GM19452 (cell line): ENCODE measurements around the gene CREB3L2.
"Not testable (repeated sequence)": the region's sequence is repeated elsewhere in the genome, so short reads cannot be mapped to it uniquely, and the experiment has no call there.

Experiments used
- ATAC-seq: cut with Tn5 transposase; IDR thresholded peaks from one replicate; pipeline ENCODE4 v1.9.1; 2021; ENCODE audit not compliant: unreplicated experiment

CREB3L2 gene

DNA sequence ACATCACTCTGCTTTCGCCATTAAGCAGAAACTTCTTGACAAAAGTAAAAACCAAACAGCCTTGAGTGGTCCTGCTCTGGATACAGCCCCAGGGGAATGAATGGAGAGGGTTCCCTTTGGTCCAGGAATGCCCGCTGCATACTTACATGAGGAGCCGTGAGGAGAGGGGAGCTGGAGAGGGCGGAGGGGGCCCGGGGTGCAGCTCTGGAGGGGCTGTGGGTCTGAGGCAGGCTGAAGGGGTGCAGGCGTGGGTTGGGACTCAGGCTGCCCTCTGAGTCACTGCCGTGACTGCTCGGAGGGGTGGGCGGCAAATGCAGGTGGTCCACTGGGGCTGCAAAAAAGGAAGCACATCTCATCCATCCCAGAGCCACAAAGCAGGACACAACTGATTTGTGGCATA lies 93.8 kb downstream of the CREB3L2 start:
- ATAC-seq, result no peak

DNA sequence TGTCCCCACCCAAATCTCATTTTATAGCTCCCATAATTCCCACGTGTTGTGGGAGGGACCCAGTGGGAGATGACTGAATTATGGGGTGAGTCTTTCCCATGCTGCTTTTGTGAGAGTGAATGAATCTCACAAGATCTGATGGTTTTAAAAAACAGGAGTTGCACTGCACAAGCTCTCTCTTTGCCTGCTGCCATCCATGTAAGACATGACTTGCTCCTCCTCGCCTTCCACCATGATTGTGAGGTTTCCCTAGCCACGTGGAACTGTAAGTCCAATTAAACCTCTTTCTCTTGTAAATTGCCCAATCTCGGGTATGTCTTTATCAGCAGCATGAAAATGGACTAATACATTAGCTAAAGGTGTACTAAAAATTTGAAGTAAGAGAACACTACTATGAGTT lies 95.2 kb downstream of the CREB3L2 start:
- ATAC-seq, result not testable (repeated sequence)

DNA sequence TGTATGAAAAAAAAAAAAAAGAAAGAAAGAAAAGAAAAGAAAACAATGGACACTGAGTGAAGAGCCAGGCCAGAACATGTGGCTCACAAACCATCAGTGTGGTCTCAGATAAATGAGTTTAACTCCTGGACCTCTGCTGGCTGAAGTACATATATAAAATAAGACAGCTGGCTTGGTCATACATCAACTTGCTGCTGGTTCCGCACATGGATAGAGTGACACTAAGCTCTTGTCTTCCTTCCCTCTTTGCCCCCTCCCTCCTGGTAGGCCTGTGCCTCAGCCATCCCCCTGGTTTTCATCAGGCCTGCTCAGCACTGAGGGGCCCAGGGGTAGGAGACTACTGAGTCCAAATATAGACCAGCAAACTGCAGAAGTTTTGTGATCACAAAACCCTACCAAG lies 97.1 kb downstream of the CREB3L2 start:
- no peak for ATAC-seq

DNA sequence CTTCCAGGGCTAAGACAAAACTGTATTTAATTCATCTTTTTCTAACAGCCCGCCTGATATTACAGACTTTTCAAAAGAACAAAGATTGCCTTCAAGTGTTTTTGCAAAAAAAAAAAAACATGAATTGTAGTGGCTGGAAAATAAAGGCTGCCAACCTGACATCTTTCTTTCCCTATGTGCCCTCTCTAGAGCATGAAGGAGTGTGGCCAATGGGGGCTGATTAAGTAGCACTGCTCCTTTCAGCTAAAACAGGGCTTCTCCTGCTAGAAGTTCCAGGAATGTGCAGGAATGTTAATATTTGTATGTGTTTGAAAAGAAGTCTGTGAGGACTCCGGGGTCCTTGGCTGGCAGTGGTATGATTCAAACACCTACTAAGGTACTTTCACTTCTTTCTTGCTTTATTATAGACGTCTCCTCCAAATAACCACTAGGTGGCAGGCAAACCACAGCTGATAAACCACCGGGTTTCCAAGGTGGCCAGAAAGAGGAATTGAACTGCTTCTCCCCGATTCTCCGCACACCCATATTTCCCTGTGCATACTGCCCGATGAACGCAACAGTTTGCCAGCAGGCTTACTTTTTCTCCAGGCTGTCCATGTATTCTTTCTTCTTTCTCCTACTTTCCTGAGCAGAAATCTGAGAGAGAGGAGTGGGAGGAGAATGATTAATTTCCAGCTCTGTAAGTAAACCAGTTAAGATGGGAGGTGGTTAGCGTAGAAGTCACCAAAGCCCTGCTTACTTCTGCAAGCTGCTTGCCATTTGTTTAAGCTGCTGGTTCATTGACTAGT lies 98.3 kb downstream of the CREB3L2 start:
- ATAC-seq, result peak; percentile 58

DNA sequence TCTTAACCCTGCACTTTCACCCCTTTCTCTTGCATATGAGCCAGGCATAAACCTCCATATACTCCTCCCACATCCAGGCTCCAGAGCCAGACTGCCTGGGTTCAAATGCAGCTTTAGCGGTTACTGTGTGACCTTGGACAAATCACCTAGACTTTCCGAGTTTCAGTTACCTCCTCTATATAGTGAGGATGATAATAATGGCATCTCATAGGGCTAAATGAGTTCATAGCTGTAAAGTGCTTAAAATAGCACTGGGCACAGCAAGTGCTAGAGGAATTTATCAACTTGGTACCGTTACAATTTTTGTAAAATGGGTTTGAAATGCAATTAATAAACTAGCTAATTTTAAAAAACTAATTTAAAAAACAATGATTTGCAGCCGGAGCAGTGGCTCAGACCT lies 101.7 kb downstream of the CREB3L2 start:
- no peak for ATAC-seq

DNA sequence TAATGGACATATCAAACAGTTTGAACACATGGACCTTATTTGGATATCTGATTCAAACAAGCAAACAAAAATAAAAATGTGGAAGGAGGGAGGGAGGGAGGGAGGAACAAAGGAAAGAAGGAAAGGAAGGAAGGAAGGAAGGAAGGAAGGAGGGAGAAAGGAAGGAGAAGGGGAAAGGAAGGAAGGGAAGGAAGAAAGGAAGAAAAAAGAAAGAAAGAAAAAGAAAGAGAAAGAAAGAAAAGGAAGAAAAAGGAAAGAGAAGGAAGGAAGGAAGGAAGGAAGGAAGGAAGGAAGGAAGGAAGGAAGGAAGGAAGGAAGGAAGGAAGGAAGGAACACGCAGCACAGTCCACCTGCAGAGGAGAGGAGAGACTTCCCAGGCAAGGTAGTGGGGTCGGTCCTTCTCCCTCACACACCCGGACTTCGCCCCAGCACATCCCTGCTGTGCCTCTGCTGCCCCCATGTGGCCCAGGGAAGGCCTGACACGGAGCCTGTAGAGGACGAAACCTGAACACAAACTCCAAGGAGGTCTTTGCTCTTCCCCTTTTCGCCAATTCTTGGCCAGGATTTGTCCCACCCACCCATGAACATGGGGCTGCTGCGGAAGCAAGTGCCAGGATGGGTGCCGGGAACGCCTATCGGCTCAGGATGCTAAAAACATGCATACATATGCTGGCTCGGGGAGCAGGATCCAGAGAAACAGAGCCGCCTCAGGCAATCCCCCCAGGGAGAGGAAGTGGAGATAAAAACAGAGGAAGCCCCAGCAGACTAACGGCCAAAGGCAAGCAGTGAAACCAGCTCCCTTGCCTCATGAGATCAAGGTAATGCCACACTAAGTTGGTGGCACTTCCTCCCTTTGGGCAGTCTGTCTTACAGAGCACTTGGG lies 102.8 kb downstream of the CREB3L2 start:
- peak; percentile 63 for ATAC-seq

DNA sequence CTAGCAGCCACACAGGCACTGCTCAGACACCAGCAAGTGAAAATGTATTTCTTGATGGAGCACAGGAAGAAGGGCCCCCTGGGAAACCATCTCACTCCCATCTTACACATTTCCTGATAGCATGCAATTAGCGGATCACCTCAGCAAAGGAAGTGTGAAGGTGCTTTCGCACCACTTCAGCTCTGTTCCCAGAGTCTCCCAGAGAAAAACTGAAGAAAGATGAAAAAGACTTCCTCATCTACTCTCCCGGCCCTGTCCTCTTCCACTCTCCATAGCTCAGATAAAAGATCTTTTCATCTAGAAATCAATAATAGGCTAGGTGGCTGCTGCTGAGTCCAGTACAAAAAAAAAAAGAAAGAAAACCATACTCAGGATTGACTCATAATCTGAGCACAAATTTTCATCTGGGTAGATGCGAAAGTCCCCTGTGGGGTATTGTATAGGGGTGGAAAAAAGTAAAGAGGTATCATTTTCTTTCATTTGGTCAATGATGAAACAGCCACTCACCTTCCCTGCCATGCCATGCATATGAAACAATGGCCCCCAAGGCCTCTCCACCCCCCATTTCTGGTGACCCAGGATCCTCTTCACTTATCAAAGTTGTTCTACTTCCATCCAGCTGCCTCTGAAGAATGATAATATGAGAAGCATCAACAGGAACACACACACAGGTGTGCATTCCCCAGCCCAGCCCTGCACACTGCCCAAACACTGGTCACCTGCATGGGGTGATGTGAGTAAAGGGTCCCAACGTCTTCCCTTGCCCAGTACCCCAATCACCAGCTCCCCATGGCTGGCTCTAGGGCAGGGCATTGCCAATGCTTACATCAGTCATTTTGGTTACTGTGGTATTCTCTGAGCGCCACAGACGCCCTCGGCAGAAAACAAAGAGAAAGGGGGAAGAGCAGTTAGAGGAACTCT lies 106.3 kb downstream of the CREB3L2 start:
- ATAC-seq, result peak; percentile 80

DNA sequence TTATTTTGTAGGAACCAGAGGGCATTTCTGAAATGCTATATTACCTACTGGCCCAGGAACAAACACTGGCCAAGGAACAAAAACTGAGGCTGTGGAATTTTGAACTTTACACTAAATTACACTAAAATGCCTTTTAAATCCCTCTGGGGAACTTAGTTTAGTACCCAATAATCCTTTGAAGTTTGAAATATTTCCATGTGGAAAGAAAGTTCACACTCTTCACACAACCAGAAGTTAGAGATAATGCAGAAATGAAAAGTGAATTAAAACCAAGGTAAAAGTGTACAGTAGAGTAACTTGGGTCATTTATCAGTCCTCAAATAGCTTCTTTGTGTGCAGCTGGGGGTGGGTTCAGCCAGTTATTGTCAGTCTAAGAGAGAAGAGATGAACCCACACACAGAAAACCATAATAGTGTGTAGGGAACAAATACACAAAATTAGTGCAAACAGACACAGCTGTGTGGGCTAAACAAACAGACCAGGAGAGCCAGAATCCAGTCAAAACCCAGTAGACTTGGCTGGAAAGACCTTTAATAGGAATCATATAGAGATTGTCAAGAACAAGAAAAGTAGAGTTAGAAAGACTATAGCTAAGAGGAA lies 108.6 kb downstream of the CREB3L2 start:
- ATAC-seq, result no peak

DNA sequence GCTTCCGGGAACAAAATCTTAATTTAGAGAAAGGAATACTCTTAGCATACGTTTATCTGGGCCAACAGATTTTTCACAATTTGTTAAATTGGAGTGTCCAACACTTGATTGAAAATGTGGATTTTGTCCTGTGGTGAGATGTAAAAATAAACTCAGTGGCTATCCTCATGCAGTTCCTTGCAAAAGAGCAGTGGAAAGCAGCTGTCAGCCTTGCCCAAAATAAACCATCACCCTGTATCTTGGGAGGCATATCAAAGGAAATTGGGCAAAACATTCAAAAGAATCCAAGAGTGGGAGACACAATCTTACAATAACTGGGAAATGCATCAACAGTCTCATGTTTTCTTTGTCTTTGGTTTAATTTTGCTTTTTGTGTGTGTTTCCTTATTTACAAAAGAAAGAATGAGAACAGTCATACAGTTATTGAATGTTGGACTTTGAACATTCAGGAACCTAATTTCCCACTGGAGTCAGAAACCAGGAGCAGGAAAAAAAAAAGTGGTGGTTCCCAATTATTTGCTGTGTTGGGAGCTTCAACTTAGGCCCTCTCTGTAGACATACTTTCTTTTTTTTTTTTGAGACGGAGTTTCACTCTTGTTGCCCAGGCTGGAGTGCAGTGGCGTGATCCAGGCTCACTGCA lies 110.8 kb downstream of the CREB3L2 start:
- no peak for ATAC-seq

DNA sequence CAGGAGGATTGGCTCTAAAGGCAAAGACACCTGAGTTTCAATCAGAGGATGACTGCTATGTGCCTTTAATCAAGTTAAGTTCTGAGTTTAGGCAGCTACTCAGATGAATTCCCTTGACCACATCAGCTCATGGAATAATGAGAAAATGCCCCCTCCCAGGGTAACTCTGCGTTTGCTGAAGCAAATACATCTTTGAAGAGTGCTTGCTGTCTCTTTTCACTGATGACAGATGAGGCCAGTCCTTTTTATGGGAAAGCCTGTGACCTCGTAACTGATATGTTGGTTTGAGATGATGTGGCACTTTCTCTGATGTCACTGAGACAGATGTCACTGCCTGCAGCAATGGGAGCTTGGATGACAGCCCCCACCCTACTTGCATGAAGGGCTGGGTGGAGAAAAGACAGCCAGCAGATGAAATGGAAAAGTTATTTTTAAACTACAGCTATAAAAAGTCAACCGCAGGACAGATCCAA lies 111.4 kb downstream of the CREB3L2 start:
- no peak for ATAC-seq

DNA sequence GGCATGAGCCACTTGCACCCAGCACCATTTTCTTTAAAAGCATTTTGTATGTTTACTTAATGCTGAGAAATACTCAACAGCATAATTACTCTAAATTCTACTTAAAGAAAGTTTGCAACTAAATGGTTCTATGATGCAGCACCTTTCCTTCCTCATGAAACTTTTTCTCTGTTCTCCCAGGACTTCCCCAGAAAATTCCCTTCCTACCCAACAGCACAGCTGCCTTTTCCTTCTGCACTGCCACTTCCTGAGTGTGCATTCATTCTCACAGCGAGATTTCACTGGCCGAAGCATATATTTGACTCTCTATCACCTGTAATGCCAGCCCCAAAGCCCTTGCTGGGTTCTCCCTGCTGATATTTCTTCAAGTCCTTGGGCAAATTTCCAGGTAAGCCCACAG lies 113.6 kb downstream of the CREB3L2 start:
- ATAC-seq, result no peak

DNA sequence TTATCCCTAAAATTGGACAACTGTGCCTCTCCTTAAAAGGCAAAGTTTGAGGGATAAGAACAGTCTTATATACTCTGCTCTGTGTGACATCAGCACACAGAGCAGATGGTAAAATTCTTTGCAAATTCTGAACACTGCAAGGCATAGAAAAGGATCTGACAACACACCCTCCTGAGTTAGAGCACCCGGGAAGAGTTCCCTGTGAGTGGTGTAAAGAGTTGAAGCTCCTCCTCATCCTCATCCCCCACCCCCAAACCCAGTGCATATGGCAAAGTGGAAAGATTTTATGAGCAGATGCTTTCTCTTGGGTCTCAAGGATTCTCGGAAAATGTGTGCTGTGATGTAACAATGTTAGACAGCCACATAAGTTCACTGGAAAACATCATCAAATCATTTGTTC lies 115.1 kb downstream of the CREB3L2 start:
- no peak for ATAC-seq

DNA sequence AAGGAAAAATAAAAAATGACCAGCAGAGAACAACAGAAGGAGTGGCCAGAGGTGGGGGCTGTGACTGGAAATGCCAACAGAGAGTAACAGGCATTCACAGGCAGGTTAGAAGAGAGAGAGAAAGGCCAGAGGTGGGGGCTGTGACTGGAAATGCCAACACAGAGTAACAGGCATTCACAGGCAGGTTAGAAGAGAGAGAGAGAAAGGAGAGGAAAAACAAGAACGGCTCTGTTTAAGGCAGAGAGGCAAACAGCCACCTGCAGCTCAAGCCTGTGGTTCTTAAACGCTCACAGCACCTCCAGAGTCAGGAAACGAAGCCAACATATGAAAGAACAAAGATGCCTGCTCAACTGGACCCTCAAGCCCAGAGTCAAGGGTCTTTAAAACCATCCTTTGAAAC lies 115.6 kb downstream of the CREB3L2 start:
- no peak for ATAC-seq

DNA sequence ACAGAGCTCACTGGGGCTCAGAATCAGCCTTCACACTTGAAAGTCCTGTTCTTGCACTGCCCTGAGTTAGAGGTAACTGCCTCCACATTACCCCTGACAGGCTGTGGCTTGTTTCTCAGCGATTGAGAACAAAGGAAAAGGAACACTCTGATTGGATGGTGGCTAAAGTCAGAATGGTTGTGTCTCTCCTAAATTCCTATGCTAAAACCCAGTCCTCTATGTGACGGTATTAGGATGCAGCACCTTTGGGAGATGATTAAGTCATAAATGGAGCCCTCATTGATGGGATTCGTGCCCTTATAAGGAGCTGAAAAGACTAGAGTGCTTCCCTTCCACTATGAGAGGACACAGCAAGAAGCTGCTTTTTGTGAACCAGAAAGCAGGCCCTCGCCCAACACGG lies 116.2 kb downstream of the CREB3L2 start:
- ATAC-seq, result no peak

DNA sequence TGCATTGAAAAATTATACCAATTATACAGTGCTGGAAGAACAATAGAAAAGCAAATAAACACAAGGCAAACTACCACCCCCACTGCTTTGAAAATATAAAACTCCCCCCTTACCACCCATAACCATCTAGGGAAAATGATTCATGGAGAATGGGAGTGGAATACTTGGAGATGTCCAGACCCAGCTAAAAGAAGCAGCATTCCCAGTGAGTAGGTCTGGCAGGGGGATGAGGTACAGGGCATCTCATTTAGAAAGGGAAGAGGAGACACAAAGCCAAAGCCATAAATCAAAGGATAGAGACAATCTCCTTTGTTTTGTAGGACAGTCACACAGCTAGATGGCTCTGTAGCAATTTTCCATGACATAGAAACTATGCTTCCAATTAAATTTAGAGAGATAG lies 119.1 kb downstream of the CREB3L2 start:
- ATAC-seq, result no peak

DNA sequence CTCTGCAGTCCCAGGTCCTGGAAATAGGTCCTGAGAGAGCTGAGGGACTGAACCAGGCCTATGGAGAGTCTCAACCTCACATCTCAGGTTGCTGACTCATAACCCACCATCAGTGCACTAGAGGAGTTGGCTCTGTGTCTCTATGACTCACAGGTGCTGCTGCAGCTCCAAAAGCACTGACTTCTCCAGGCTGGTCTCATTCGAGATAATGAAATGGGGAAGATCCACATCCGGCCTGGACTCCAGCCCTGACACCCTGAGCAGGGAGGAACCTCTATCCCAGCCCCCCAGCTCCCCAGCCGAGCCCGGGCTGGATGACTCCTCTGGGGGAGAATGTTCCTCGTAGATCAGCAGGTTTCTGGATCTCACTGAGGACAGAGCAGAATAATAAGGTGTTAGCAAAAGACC lies 119.6 kb downstream of the CREB3L2 start:
- peak; percentile 94 for ATAC-seq

DNA sequence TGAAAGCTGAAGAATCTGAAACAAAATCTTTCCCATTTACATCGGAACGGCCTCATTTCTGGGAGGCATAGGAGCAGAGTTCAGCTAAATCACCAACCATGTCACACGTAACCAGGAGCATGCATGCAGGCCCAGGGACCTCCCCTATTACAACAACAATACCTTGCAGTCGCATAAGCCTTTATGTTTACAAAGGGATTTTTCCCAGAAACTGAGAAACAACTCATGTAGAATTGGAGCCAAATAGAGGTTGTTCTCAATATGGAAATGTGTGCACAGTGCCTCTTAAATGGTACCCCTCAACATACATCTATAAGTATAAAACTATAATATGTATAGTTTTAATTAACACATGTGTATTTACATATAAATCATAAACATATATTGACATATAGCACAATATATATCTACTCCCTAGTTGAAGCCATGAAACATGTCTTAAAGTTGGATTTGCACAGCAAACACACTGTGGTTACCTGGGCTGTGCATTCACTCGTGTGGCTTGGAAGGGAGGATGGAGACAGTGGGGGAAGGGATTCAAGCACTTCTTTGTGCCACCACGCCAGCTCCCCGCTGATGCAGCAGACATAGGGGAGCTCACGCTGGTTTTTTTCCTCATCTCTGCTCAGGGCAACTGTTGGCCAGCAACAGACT lies 120.2 kb downstream of the CREB3L2 start:
- no peak for ATAC-seq

DNA sequence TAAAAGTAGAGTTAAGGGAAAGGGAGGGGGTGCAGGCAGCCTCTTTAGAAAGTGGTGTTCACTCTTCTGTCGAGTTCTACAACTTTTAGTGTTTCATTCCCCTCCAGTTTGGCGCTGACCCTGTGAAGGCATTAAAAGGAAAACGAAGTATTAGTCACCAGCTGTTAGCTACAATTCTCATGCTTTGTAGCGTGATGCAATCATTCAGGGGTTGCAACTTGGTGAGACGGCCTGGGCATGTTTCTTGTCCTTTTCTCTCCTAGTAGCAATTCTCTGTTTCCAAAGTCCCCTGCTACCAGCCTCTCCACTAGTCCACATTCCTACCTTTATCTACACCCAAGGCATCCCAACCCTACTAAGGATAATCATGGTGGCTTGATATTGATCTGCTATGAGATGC lies 121.5 kb downstream of the CREB3L2 start:
- ATAC-seq, result no peak

DNA sequence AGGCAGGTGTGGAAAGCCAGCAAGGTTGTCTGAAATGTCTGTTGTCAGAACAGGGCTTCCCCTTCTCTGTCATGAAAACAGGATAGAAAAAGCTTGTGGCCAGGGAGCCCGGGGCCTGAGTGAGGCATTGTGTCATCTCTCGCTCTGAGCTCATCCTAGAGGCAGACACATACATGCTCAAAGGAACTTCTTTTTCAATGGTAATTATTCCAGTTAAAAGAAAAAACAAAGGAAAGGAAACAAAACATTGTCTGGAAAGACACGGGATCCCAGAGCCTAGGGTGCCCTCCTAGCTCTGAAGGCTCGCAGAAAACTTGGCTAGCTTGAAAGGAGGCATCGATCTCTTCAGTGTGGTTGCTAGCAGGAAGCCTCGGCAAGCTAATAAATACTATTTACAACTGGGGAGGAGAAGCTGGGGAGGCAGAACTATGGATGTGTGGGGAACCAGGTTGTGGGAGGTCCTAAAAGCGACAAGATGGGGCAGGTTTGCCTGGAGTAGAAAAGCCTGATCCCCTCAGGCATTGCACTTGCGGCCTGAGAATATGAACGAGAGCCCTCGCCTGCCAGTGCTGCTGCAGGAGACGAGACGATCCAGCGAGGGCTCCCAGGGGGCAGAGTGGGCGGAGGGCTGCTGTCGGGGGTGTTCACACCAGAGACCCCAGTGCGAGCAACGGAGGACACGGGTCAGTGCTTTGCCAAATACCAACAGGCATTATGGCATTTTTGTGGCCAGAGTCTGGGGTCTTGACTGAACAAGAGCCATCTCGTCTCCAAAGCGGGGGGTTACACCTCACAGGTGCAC lies 122.3 kb downstream of the CREB3L2 start:
- no peak for ATAC-seq
